Measurements from ENCODE around the gene MAST4. TPM values are rescaled to one million over a fixed set of nuclear protein-coding genes. Genes with fewer than 3 reads are reported as not detected.

Gene MAST4
- total and polyA plus RNA-seq, 2 of the 4 experiments (the other 2 are of a cell fraction), result 4.8 to 6.8 TPM

DNA sequence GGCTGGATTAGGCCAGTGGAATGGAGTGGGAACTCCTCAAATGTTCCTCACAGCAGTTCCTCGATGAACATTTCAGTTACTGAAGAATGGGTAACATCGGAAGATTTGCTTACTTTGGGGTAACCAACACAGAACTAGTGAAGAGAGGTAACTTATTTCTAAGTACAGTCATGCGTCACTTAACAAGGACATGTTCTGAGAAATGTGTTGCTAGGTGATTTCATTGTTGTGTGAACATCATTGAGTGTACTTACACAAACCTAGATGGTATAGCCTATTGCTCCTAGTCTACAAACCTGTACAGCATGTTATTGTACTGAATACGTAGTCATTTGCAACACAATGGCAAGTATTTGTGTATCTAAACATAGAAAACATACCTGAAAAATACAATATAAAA, 228.3 kb downstream of the MAST4 start:
- no peak overlapping the region for H3K27ac ChIP-seq (ENCODE audit: insufficient read depth, low read length)
- H3K56ac ChIP-seq (ENCODE audit: extremely low read depth, insufficient read depth, low read length), result no peak overlapping the region
- no peak overlapping the region for H3K18ac ChIP-seq (ENCODE audit: low read depth, low read length)
- no CpG with 5 or more reads among the region's 4 CpGs for WGBS, 2 experiments (ENCODE audit: extremely low coverage in 2 of 2, insufficient read length in 1 of 2)
- in situ Hi-C loops (cut with MboI; ENCODE audit: low sequenced_read_pairs), result loop anchor here (25.0 kb wide), 1 partner anchor 1438 kb away; no protein-coding TSS in a partner anchor
- no peak overlapping the region for H3K23ac ChIP-seq (ENCODE audit: low read depth, low read length)
- no peak overlapping the region for H4K8ac ChIP-seq (ENCODE audit: low read depth in 2 of 2, low read length in 2 of 2)
- H3K4me2 ChIP-seq (ENCODE audit: low read depth, low read length), result no peak overlapping the region
- H2AK9ac ChIP-seq (replicated peaks; ENCODE audit: low read depth, low read length, poor library complexity), result no peak overlapping the region
- no peak overlapping the region for H3K4ac ChIP-seq (ENCODE audit: low read depth, low read length)
- H2AFZ ChIP-seq (replicated peaks; ENCODE audit: low read length, poor library complexity), result no peak overlapping the region
- no peaks in the 10 kb centered on the region for H3K9me3 ChIP-seq (ENCODE audit: control insufficient read depth, insufficient read depth, low read length)
- H2AK5ac ChIP-seq (ENCODE audit: low read depth, low read length), result no peak overlapping the region
- no peak overlapping the region for H3K4me3 ChIP-seq (ENCODE audit: insufficient read depth, low read depth, low read length)
- no peak overlapping the region for H2BK120ac ChIP-seq (ENCODE audit: low read depth, low read length)
- no peak overlapping the region for H2BK20ac ChIP-seq (ENCODE audit: low read depth, low read length)
- ChIA-PET CTCF (interaction anchor here (0.7 kb wide), 1 partner anchor 144 kb away, joined by 3 read pairs; no protein-coding TSS in a partner anchor), POLR2A (ENCODE audit: unreplicated experiment) (no interaction called here)
- no peak for ATAC-seq (ENCODE audit: low read depth)
- no peak for TF ChIP-seq MXI1 (IDR thresholded peaks at IDR 0.05; ENCODE audit: borderline replicate concordance, low read depth, low read length)
- TF ChIP-seq MAFK (IDR thresholded peaks at IDR 0.05; ENCODE audit: low read depth, low read length), result no peak
- TF ChIP-seq FOS (IDR thresholded peaks at IDR 0.05; ENCODE audit: low read depth, low read length), result no peak
- TF ChIP-seq POLR2A (IDR thresholded peaks at IDR 0.05; ENCODE audit: low read depth, low read length), result no peak
- no peak for TF ChIP-seq MAZ (IDR thresholded peaks at IDR 0.05; ENCODE audit: borderline replicate concordance, low read depth, low read length)
- TF ChIP-seq RAD21 (IDR thresholded peaks at IDR 0.05; ENCODE audit: low read length), result no peak
- no peak for TF ChIP-seq NFE2L2 (IDR thresholded peaks at IDR 0.05; ENCODE audit: low read depth, low read length)
- TF ChIP-seq RCOR1 (IDR thresholded peaks at IDR 0.05; ENCODE audit: insufficient replicate concordance, low read length), result no peak
- TF ChIP-seq RFX5 (IDR thresholded peaks at IDR 0.05; ENCODE audit: low read depth, low read length), result no peak
- TF ChIP-seq, protein P1, sequence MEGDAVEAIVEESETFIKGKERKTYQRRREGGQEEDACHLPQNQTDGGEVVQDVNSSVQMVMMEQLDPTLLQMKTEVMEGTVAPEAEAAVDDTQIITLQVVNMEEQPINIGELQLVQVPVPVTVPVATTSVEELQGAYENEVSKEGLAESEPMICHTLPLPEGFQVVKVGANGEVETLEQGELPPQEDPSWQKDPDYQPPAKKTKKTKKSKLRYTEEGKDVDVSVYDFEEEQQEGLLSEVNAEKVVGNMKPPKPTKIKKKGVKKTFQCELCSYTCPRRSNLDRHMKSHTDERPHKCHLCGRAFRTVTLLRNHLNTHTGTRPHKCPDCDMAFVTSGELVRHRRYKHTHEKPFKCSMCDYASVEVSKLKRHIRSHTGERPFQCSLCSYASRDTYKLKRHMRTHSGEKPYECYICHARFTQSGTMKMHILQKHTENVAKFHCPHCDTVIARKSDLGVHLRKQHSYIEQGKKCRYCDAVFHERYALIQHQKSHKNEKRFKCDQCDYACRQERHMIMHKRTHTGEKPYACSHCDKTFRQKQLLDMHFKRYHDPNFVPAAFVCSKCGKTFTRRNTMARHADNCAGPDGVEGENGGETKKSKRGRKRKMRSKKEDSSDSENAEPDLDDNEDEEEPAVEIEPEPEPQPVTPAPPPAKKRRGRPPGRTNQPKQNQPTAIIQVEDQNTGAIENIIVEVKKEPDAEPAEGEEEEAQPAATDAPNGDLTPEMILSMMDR (conservative IDR thresholded peaks at IDR 0.05; ENCODE audit: low read depth, low read length), result no peak
- TF ChIP-seq, protein P2, sequence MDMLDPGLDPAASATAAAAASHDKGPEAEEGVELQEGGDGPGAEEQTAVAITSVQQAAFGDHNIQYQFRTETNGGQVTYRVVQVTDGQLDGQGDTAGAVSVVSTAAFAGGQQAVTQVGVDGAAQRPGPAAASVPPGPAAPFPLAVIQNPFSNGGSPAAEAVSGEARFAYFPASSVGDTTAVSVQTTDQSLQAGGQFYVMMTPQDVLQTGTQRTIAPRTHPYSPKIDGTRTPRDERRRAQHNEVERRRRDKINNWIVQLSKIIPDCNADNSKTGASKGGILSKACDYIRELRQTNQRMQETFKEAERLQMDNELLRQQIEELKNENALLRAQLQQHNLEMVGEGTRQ (IDR thresholded peaks at IDR 0.05; ENCODE audit: low read depth, low read length), result no peak
- dilution Hi-C loops (cut with HindIII; ENCODE audit: low sequenced_read_pairs, unreplicated experiment), result no loop called here
- no peaks in the 10 kb centered on the region for H4K20me1 ChIP-seq (ENCODE audit: insufficient read depth, low read length)
- H3K9ac ChIP-seq (ENCODE audit: low read depth, low read length), result no peak overlapping the region
- H3K27me3 ChIP-seq (ENCODE audit: control insufficient read depth, insufficient read depth, low read length), result peaks cover 21% of the 10 kb centered on the region
- no peak overlapping the region for H2BK15ac ChIP-seq (ENCODE audit: low read depth, low read length)
- H3K4me1 ChIP-seq (ENCODE audit: control insufficient read depth, insufficient read depth, low read length), result no peaks in the 10 kb centered on the region; the same call in 1 of the 2 replicates
- H3K9me1 ChIP-seq (ENCODE audit: insufficient read depth, low read length), result no peaks in the 10 kb centered on the region
- no peak for DNase-seq
- no peak overlapping the region for H3K14ac ChIP-seq (replicated peaks; ENCODE audit: low read depth, low read length)
- H4K5ac ChIP-seq (ENCODE audit: low read depth, low read length), result no peak overlapping the region
- no peaks in the 10 kb centered on the region for H3K36me3 ChIP-seq (ENCODE audit: control insufficient read depth, insufficient read depth, low read length)
- no TSS peak for BruUV-seq (replicated peaks)
- intact Hi-C loops (cut with micrococcal nuclease), result loop anchor here (10.0 kb wide), 1 partner anchor 140 kb away; no protein-coding TSS in a partner anchor
- no peak overlapping the region for H2BK5ac ChIP-seq (ENCODE audit: low read depth, low read length, poor library complexity, severe bottlenecking)
- H3K79me1 ChIP-seq (ENCODE audit: low read depth in 1 of 2, low read length in 2 of 2), result no peaks in the 10 kb centered on the region
- H4K91ac ChIP-seq (ENCODE audit: insufficient read depth, low read depth, low read length), result no peak overlapping the region

All from IMR-90 (cell line).